ENCODE data around the gene HEG1.

- TF ChIP-seq, protein P1, sequence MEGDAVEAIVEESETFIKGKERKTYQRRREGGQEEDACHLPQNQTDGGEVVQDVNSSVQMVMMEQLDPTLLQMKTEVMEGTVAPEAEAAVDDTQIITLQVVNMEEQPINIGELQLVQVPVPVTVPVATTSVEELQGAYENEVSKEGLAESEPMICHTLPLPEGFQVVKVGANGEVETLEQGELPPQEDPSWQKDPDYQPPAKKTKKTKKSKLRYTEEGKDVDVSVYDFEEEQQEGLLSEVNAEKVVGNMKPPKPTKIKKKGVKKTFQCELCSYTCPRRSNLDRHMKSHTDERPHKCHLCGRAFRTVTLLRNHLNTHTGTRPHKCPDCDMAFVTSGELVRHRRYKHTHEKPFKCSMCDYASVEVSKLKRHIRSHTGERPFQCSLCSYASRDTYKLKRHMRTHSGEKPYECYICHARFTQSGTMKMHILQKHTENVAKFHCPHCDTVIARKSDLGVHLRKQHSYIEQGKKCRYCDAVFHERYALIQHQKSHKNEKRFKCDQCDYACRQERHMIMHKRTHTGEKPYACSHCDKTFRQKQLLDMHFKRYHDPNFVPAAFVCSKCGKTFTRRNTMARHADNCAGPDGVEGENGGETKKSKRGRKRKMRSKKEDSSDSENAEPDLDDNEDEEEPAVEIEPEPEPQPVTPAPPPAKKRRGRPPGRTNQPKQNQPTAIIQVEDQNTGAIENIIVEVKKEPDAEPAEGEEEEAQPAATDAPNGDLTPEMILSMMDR (IDR thresholded peaks at IDR 0.05): no peak
- TF ChIP-seq POLR2A (IDR thresholded peaks at IDR 0.05): no peak
Observed at GRCh38 chr3:125048282-125048681, 7.5 kb downstream of the HEG1 start.

Data from heart left ventricle (tissue), 13 donors.